Smooth muscle cell of the brain vasculature (primary cell): ENCODE data around the gene HDAC8.
"Not testable (repeated sequence)": the region's sequence is repeated elsewhere in the genome, so short reads cannot be mapped to it uniquely, and the experiment has no call there.

ENCODE experiments used
- DNase-seq: peaks from one replicate; pipeline ENCODE4 v3.0.0-alpha.2; 2012; ENCODE audit warnings: low read depth, low spot score

HDAC8 gene

GRCh38 chrX:72536542-72536941, 36.1 kb downstream of the HDAC8 start:
- DNase-seq: no peak

- DNase-seq: no peak
Measured at GRCh38 chrX:72532366-72532765, 40.3 kb downstream of the HDAC8 start.

- no peak for DNase-seq
Measured at GRCh38 chrX:72526534-72527508, 45.8 kb downstream of the HDAC8 start.

- no peak for DNase-seq
Measured at GRCh38 chrX:72498782-72499181, 73.9 kb downstream of the HDAC8 start.

- DNase-seq: no peak
Measured at GRCh38 chrX:72495046-72495445, 77.6 kb downstream of the HDAC8 start.

- no peak for DNase-seq
Measured at GRCh38 chrX:72492499-72492898, 80.1 kb downstream of the HDAC8 start.

GRCh38 chrX:72490221-72490620, 82.4 kb downstream of the HDAC8 start:
- DNase-seq: not testable (repeated sequence)

- DNase-seq: no peak
Measured at GRCh38 chrX:72487661-72488060, 85.0 kb downstream of the HDAC8 start.

GRCh38 chrX:72479324-72480274, 93.0 kb downstream of the HDAC8 start:
- DNase-seq: no peak

- no peak for DNase-seq
Measured at GRCh38 chrX:72478853-72479252, 93.8 kb downstream of the HDAC8 start.

- no peak for DNase-seq
Measured at GRCh38 chrX:72478351-72478750, 94.3 kb downstream of the HDAC8 start.

GRCh38 chrX:72477781-72478181, 94.9 kb downstream of the HDAC8 start:
- DNase-seq: no peak

- no peak for DNase-seq
Measured at GRCh38 chrX:72477376-72477775, 95.3 kb downstream of the HDAC8 start.

- DNase-seq: no peak
Measured at GRCh38 chrX:72475952-72476668, 96.5 kb downstream of the HDAC8 start.

GRCh38 chrX:72475338-72475737, 97.3 kb downstream of the HDAC8 start:
- no peak for DNase-seq

- DNase-seq: no peak
Measured at GRCh38 chrX:72470532-72471223, 102.0 kb downstream of the HDAC8 start.

GRCh38 chrX:72470117-72470516, 102.5 kb downstream of the HDAC8 start:
- DNase-seq: no peak

- no peak for DNase-seq
Measured at GRCh38 chrX:72468607-72469006, 104.0 kb downstream of the HDAC8 start.

GRCh38 chrX:72467135-72467534, 105.5 kb downstream of the HDAC8 start:
- no peak for DNase-seq

GRCh38 chrX:72466493-72466892, 106.2 kb downstream of the HDAC8 start:
- no peak for DNase-seq

- no peak for DNase-seq
Measured at GRCh38 chrX:72465889-72466288, 106.8 kb downstream of the HDAC8 start.
